A673 (cell line): ENCODE data around the gene SPRY1.

ENCODE experiments used
- CTCF ChIP-seq: fragments of 300-800, 200-600 bp; sonication (generic); conservative IDR thresholded peaks from 2 replicates; pipeline ENCODE4 v1.5.1; 2017; ENCODE audit warnings: low read depth, mild to moderate bottlenecking, antibody characterized with exemption, low read length, moderate library complexity, mixed read lengths
- EZH2 ChIP-seq: fragments of 200-600 bp; sonication (generic); IDR thresholded peaks from 2 replicates; pipeline ENCODE4 v1.6.1; 2017; ENCODE audit warnings: borderline replicate concordance, low read depth, mild to moderate bottlenecking, mixed read lengths, antibody characterized with exemption, low read length; ENCODE audit not compliant: poor library complexity, severe bottlenecking

GRCh38 chr4:123379392-123379791 lies 17.2 kb upstream of the SPRY1 start:
- TF ChIP-seq CTCF (no peak), EZH2 (no peak)
